PC-9 (cell line): ENCODE results near the gene TMEM123. TPM values are rescaled to one million over a fixed set of nuclear protein-coding genes. Genes with fewer than 3 reads are reported as not detected.

Experiments
- BruUV-seq: library from RNA; stranded (reverse); fragments of 400-500 nt; replicated peaks from 2 replicates; lab custom pipeline; 2021; lab: Mats Ljungman, UMichigan
- CTCF ChIA-PET: fragments of 300-600 bp; sonication (Branson Sonifier 250); formaldehyde crosslinking; loops from one replicate; lab custom pipeline; 2022; ENCODE audit warnings: antibody characterized with exemption; lab: Charles Lee
- POLR2A ChIA-PET: fragments of 300-600 bp; sonication (Branson Sonifier 250); formaldehyde crosslinking; loops from one replicate; lab custom pipeline; 2022; ENCODE audit warnings: antibody characterized with exemption; ENCODE audit not compliant: unreplicated experiment; lab: Charles Lee
- DNase-seq, 2 experiments: peaks; one replicate each; pipeline versions ENCODE4 v3.0.0 to v3.0.0-alpha.2; 2015 to 2022; ENCODE audit warnings: mixed read lengths in 1 of 2
- H2AFZ ChIP-seq: fragments of 200-600 bp; sonication (generic); 2 replicates; pipeline ENCODE4 v1.8.1; 2017; ENCODE audit warnings: antibody characterized with exemption
- H3F3A ChIP-seq: fragments of 200-600 bp; sonication (generic); 2 replicates; pipeline ENCODE4 v1.8.1; 2017; ENCODE audit warnings: antibody characterized with exemption, mild to moderate bottlenecking, low read depth; ENCODE audit not compliant: insufficient read depth
- H3K27ac ChIP-seq: fragments of 200-600 bp; sonication (generic); 2 replicates; pipeline ENCODE4 v1.6.1; 2016; ENCODE audit warnings: mixed run types
- H3K27me3 ChIP-seq: fragments of 200-600 bp; sonication (generic); 2 replicates; pipeline ENCODE4 v1.6.1; 2016; ENCODE audit warnings: low read depth, mixed run types; ENCODE audit not compliant: insufficient read depth
- H3K36me3 ChIP-seq: fragments of 200-600 bp; sonication (generic); 2 replicates; pipeline ENCODE4 v1.6.1; 2016; ENCODE audit warnings: low read depth, mixed run types
- H3K4me1 ChIP-seq: fragments of 200-600 bp; sonication (generic); replicated peaks from 2 replicates; pipeline ENCODE4 v1.6.1; 2016; ENCODE audit warnings: mixed run types; ENCODE audit not compliant: insufficient read depth
- H3K4me2 ChIP-seq: fragments of 200-600 bp; sonication (generic); 2 replicates; pipeline ENCODE4 v1.6.1; 2017; ENCODE audit warnings: mixed run types
- H3K4me3 ChIP-seq: fragments of 200-600 bp; sonication (generic); 2 replicates; pipeline ENCODE4 v1.6.1; 2016; ENCODE audit warnings: mixed run types
- H3K79me2 ChIP-seq: fragments of 200-600 bp; sonication (generic); 2 replicates; pipeline ENCODE4 v1.6.1; 2017; ENCODE audit warnings: low read depth, mixed run types
- H3K9me2 ChIP-seq: fragments of 200-600 bp; sonication (generic); 2 replicates; pipeline ENCODE4 v1.8.1; 2017; ENCODE audit warnings: mild to moderate bottlenecking; ENCODE audit not compliant: insufficient read depth
- H3K9me3 ChIP-seq: fragments of 200-600 bp; sonication (generic); 2 replicates; pipeline ENCODE4 v1.8.1; 2016; ENCODE audit warnings: low read depth; ENCODE audit not compliant: insufficient read depth
- H4K20me1 ChIP-seq: fragments of 200-600 bp; sonication (generic); 2 replicates; pipeline ENCODE4 v1.8.1; 2017; ENCODE audit not compliant: insufficient read depth
- EZH2 ChIP-seq: fragments of 200-600 bp; sonication (generic); IDR thresholded peaks from 2 replicates; pipeline ENCODE4 v1.8.0; 2017; ENCODE audit warnings: antibody characterized with exemption, low read depth
- intact Hi-C: fragments of 100-400 bp; cut with micrococcal nuclease; formaldehyde crosslinking; loops from one replicate; pipeline ENCODE4 v1.10.0; 2022; ENCODE audit not compliant: unreplicated experiment
- total RNA-seq: library from RNA; stranded (reverse); gene quantifications from 2 replicates; pipeline ENCODE4 v1.2.3, GENCODE V29; 2021
- TF ChIP-seq, protein P1 (sequence below): fragments of 200-600 bp; sonication (generic); conservative IDR thresholded peaks from 2 replicates; pipeline ENCODE4 v1.6.1; 2017; ENCODE audit warnings: mixed run types, antibody characterized with exemption, mild to moderate bottlenecking, moderate library complexity

Gene TMEM123
- total RNA-seq, 1 experiment from 2014 or later = 201 TPM

DNA sequence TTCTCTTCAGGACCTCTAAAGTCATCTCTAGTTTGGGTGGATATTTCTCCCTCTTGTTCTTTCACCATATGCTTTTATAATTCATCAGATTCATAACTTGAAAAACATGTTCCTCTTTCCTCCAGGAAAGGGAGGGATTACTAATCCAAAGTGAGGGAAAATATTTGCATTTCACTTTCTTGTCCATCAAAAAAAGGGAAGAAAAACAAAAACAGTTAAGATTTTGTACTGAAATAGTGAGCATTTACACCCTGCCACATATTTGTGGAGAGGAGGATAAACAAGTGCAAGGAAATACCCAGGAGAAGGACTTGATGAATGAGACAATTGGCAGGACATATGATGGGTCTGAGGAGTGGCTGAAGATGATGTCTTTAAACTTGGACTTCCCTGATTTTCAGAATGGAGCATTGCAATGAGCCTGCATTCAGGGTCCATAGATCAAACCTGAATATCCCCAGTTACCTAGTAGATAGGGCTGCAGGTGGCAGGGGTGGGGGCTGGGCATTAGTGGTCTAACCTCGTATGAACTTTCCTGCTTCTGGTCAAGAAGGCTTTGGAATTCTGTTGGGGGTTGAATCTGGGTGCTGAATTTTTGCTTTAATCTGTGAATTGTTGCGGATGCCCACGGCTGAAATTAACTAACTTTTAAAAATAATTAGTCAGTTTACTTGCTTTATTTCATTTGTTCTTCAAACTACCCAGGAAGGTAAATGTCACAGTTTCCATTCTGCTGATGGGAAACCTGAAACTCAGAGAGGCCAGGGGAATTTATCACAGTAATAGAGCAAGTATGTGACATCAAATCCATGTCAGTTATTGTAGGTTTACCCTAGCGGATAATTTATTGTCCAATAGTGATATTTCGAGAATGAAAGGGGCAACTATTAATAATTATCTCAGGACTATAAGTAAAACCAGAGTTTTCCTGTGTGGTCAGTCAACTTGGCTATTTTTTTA, 36.9 kb upstream of the TMEM123 start:
- POLR2A ChIA-PET = no interaction called here
- no peak for DNase-seq
- Histone ChIP-seq H3K4me2 (no peak overlapping the region), H3K27me3 (no peaks in the 10 kb centered on the region), H3K36me3 (no peaks in the 10 kb centered on the region), H2AFZ (no peak overlapping the region), H3K4me1 (peaks cover 17% of the 10 kb centered on the region), H3K27ac (no peak overlapping the region), H4K20me1 (no peaks in the 10 kb centered on the region), H3K79me2 (no peaks in the 10 kb centered on the region), H3F3A (no peaks in the 10 kb centered on the region), H3K9me2 (no peaks in the 10 kb centered on the region), H3K9me3 (0 out of 2 replicates have a peak, but pooled peaks cover 3% of the 10 kb centered on the region), H3K4me3 (no peak overlapping the region)
- CTCF ChIA-PET = no interaction called here
- no TSS peak for BruUV-seq
- intact Hi-C loops = loop anchor here (10.0 kb wide), 1 partner anchor 1035 kb away; no protein-coding TSS in a partner anchor
- TF ChIP-seq, protein P1, sequence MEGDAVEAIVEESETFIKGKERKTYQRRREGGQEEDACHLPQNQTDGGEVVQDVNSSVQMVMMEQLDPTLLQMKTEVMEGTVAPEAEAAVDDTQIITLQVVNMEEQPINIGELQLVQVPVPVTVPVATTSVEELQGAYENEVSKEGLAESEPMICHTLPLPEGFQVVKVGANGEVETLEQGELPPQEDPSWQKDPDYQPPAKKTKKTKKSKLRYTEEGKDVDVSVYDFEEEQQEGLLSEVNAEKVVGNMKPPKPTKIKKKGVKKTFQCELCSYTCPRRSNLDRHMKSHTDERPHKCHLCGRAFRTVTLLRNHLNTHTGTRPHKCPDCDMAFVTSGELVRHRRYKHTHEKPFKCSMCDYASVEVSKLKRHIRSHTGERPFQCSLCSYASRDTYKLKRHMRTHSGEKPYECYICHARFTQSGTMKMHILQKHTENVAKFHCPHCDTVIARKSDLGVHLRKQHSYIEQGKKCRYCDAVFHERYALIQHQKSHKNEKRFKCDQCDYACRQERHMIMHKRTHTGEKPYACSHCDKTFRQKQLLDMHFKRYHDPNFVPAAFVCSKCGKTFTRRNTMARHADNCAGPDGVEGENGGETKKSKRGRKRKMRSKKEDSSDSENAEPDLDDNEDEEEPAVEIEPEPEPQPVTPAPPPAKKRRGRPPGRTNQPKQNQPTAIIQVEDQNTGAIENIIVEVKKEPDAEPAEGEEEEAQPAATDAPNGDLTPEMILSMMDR = no peak
- TF ChIP-seq EZH2 = no peak

DNA sequence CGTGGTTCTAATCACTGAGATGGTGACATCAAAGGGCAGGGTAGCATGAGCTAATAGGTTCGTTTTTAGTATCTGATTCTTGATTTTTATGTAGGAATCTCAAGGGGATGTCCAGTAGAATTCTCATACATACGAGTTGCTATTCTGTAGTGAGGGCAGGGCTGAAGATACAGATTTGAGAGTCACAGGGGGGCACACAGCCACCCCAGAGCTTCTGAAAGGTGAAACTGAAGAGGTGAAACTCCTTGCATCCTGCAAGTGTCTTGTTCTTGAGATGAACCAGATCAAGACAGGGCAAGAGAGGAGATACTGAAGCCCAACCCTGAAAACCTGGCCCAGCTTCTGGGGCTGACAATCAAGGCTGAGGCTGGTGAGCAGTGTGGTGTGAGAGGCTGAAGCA, 35.6 kb upstream of the TMEM123 start:
- ChIA-PET POLR2A (no interaction called here), CTCF (interaction anchor here (0.7 kb wide), 1 partner anchor 129 kb away, joined by 5 read pairs; no protein-coding TSS in a partner anchor)
- Histone ChIP-seq H3K9me2 (no peaks in the 10 kb centered on the region), H2AFZ (no peak overlapping the region; the same call in 1 of the 2 replicates), H3K27ac (no peak overlapping the region), H3K36me3 (no peaks in the 10 kb centered on the region), H3K4me2 (no peak overlapping the region), H3F3A (no peaks in the 10 kb centered on the region), H3K4me3 (no peak overlapping the region), H4K20me1 (no peaks in the 10 kb centered on the region), H3K9me3 (no peaks in the 10 kb centered on the region), H3K4me1 (peaks cover 7% of the 10 kb centered on the region), H3K79me2 (no peaks in the 10 kb centered on the region), H3K27me3 (no peaks in the 10 kb centered on the region)
- intact Hi-C loops = no loop called here
- BruUV-seq = no TSS peak
- no peak for TF ChIP-seq EZH2
- TF ChIP-seq, protein P1 = no peak
- no peak for DNase-seq

DNA sequence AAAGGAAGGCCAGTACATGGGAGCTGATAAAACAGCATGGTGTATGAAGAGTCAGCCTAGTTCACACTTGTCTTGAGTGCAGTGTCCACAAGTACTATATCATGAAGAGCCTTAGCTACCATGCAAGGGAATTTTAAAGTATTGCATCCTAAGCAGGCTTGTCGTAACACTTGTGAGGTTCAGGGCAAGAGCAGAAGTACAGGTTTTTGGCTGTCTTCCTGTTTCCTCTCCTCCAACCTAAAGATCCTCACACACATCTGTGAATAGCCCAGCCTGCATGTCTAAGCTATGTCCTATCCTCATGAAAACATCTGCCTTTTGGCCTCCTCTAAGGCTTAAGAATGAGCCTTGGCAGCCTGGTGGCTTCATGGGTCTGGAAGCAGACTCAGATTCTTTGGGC, 34.6 kb upstream of the TMEM123 start:
- Histone ChIP-seq H3K27me3 (no peaks in the 10 kb centered on the region), H2AFZ (no peak overlapping the region), H3K27ac (no peak overlapping the region), H3K4me1 (peaks cover 14% of the 10 kb centered on the region), H3K4me3 (no peak overlapping the region), H3K79me2 (no peaks in the 10 kb centered on the region), H3K36me3 (no peaks in the 10 kb centered on the region), H3K9me3 (no peaks in the 10 kb centered on the region), H4K20me1 (no peaks in the 10 kb centered on the region), H3F3A (no peaks in the 10 kb centered on the region), H3K9me2 (no peaks in the 10 kb centered on the region), H3K4me2 (no peak overlapping the region)
- POLR2A ChIA-PET = no interaction called here
- CTCF ChIA-PET = no interaction called here
- BruUV-seq = no TSS peak
- TF ChIP-seq, protein P1 = no peak
- TF ChIP-seq EZH2 = no peak
- DNase-seq = no peak
- intact Hi-C loops = no loop called here
